ENCODE data around the gene EFNA3.
A peak's percentile ranks its signal among the peaks of the same experiment; 100 is the strongest.

EFNA3 gene

DNA sequence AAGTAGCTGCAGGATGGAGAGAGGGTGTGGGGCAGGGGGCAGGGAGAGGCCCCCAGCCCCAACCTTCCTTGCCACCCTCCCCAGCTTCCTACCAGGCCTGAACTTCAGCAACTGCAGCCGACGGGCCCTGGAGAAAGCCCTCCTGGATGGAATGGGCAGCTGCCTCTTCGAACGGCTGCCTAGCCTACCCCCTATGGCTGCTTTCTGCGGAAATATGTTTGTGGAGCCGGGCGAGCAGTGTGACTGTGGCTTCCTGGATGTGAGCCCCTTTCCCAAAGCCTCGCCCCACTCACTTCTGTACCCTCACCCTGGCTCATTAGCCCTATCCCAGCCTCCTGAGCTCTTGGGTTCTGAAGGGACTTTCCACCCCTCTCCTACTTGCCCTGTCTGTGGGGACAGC, 21.5 kb upstream of the EFNA3 start:
- H3K9me3 ChIP-seq, result no peaks in the 10 kb centered on the region
- H3K36me3 ChIP-seq, result peaks cover 19 to 80% (median 80%) of the 10 kb centered on the region in 3 donors
- intact Hi-C loops (cut with DNase I; ENCODE audit: low total_unique reads), result no loop called here

DNA sequence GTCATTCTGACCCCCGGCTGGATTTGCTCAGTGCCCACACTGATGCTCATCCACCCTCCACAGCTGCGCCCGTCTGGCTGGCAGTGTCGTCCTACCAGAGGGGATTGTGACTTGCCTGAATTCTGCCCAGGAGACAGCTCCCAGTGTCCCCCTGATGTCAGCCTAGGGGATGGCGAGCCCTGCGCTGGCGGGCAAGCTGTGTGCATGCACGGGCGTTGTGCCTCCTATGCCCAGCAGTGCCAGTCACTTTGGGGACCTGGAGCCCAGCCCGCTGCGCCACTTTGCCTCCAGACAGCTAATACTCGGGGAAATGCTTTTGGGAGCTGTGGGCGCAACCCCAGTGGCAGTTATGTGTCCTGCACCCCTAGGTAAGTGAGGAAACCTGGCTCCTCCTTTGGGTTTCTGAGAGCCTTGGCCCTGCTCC, 20.8 kb upstream of the EFNA3 start:
- Histone ChIP-seq H3K27me3 (no peaks in the 10 kb centered on the region), H3K4me1 (peaks cover 0 to 24% (median 18%) of the 10 kb centered on the region in 4 donors), H3K9me3 (no peaks in the 10 kb centered on the region), H3K27ac (no peak overlapping the region), H3K36me3 (peaks cover 19 to 80% (median 80%) of the 10 kb centered on the region in 3 donors), H3K4me3 (no peak overlapping the region)
- TF ChIP-seq, protein P1, sequence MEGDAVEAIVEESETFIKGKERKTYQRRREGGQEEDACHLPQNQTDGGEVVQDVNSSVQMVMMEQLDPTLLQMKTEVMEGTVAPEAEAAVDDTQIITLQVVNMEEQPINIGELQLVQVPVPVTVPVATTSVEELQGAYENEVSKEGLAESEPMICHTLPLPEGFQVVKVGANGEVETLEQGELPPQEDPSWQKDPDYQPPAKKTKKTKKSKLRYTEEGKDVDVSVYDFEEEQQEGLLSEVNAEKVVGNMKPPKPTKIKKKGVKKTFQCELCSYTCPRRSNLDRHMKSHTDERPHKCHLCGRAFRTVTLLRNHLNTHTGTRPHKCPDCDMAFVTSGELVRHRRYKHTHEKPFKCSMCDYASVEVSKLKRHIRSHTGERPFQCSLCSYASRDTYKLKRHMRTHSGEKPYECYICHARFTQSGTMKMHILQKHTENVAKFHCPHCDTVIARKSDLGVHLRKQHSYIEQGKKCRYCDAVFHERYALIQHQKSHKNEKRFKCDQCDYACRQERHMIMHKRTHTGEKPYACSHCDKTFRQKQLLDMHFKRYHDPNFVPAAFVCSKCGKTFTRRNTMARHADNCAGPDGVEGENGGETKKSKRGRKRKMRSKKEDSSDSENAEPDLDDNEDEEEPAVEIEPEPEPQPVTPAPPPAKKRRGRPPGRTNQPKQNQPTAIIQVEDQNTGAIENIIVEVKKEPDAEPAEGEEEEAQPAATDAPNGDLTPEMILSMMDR (IDR thresholded peaks at IDR 0.05), result no peak
- intact Hi-C loops (cut with DNase I; ENCODE audit: low total_unique reads), result no loop called here
- DNase-seq, result no peak

More for the DNA sequence above, 21.5 kb upstream of the EFNA3 start:
- TF ChIP-seq, protein P1 (IDR thresholded peaks at IDR 0.05), result no peak
- no peak overlapping the region for H3K4me3 ChIP-seq
- no peaks in the 10 kb centered on the region for H3K27me3 ChIP-seq
- no peak for DNase-seq
- H3K27ac ChIP-seq, result no peak overlapping the region
- H3K4me1 ChIP-seq, result peaks cover 0 to 24% (median 18%) of the 10 kb centered on the region in 4 donors

DNA sequence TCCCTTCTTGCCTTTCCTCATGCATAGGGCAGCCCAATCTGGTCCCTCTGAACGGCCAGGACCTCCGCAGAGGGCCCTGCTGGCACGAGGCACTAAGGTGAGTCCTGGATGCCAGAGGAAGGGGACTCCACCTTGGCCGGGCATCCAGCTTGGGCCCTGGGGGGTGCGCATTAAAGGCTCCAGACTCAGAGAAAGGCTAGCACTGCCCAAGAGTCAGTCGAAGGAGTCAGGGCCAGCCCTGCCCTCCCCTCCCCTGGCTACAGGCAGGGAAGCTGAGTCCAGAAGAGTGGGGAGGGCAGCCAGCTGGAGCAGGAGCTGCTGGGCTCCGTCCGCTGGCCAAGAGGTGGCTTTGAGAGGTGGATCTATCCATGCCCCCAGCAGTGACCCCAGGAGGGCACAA, 17.9 kb upstream of the EFNA3 start:
- no peak overlapping the region for H3K4me3 ChIP-seq
- DNase-seq, result no peak
- intact Hi-C loops (cut with DNase I; ENCODE audit: low total_unique reads), result loop anchor here (5.0 kb wide), 1 partner anchor 98 kb away; the partner anchor contains the start of gene PYGO2
- H3K36me3 ChIP-seq, result peaks cover 14 to 58% (median 54%) of the 10 kb centered on the region in 3 donors
- peaks cover 0 to 37% (median 28%) of the 10 kb centered on the region in 4 donors for H3K4me1 ChIP-seq
- TF ChIP-seq, protein P1 (IDR thresholded peaks at IDR 0.05), result no peak
- no peak overlapping the region for H3K27ac ChIP-seq
- H3K27me3 ChIP-seq, result no peaks in the 10 kb centered on the region
- no peaks in the 10 kb centered on the region for H3K9me3 ChIP-seq

DNA sequence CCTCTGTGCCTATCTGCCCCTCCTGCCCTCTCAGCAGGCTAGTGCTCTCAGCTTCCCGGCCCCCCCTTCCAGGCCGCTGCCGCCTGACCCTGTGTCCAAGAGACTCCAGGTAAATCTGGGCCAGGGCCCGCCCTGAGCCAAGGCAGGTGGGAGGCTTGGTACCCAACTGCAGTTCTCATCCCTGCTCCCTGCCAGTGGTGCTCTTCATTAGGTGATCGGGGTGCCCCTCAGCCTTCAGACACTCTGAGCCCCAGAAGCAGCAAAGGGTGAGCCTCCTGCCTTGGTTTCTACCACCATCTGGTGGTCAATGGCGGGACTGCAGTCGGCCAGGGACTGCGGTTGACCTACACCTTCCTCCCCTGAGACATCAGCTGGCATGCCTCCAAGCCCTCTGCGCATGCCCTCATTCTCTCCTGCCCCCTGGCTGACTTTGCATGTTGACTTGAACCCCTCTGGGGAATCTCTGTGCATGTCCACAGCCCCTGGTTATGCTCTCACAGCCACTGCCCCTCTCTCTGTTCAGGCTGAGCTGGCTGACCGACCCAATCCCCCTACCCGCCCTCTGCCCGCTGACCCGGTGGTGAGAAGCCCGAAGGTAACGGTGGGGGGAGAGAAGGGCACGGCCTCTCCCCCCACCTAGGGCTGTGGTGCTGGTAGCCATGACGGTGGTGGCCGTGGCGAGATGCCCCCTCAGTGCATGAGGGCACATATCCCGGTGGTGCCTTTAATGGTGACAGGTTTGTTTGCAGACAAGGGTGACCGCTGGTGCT, 17.1 kb upstream of the EFNA3 start:
- DNase-seq, result peak; percentile 81 to 86
- intact Hi-C loops (cut with DNase I; ENCODE audit: low total_unique reads), result loop anchor here (2.0 to 5.0 kb wide), 2 partner anchors 23 to 99 kb away; partner anchors contain the start of gene PYGO2

DNA sequence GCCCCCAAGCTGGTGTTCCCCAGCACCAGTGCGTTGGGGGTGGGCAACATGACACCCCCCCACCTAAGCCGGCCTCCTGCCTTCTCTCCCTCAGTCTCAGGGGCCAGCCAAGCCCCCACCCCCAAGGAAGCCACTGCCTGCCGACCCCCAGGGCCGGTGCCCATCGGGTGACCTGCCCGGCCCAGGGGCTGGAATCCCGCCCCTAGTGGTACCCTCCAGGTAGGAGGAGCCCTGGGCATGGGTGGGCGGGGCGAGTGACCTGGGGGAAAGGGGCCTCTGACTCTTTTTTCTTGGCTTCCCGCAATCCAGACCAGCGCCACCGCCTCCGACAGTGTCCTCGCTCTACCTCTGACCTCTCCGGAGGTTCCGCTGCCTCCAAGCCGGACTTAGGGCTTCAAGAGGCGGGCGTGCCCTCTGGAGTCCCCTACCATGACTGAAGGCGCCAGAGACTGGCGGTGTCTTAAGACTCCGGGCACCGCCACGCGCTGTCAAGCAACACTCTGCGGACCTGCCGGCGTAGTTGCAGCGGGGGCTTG, 16.4 kb upstream of the EFNA3 start:
- H3K27ac ChIP-seq, result no peak overlapping the region
- no peak overlapping the region for H3K4me3 ChIP-seq
- TF ChIP-seq, protein P1 (IDR thresholded peaks at IDR 0.05), result no peak
- DNase-seq, result no peak
- H3K36me3 ChIP-seq, result peaks cover 7 to 50% (median 39%) of the 10 kb centered on the region in 3 donors
- intact Hi-C loops (cut with DNase I; ENCODE audit: low total_unique reads), result loop anchor here (2.0 to 5.0 kb wide), 2 partner anchors 23 to 100 kb away; partner anchors contain the start of gene PYGO2
- H3K27me3 ChIP-seq, result no peaks in the 10 kb centered on the region
- no peaks in the 10 kb centered on the region for H3K9me3 ChIP-seq
- H3K4me1 ChIP-seq, result peaks cover 0 to 37% (median 28%) of the 10 kb centered on the region in 4 donors

More for the DNA sequence above, 17.1 kb upstream of the EFNA3 start:
- Histone ChIP-seq H3K4me1 (peaks cover 0 to 37% (median 28%) of the 10 kb centered on the region in 4 donors), H3K27me3 (no peaks in the 10 kb centered on the region), H3K4me3 (no peak overlapping the region), H3K27ac (no peak overlapping the region), H3K9me3 (no peaks in the 10 kb centered on the region), H3K36me3 (peaks cover 13 to 53% (median 46%) of the 10 kb centered on the region in 3 donors)
- TF ChIP-seq, protein P1 (IDR thresholded peaks at IDR 0.05), result peak; percentile 98 to 99
